ENCODE measurements around the gene DPF3.

DNA sequence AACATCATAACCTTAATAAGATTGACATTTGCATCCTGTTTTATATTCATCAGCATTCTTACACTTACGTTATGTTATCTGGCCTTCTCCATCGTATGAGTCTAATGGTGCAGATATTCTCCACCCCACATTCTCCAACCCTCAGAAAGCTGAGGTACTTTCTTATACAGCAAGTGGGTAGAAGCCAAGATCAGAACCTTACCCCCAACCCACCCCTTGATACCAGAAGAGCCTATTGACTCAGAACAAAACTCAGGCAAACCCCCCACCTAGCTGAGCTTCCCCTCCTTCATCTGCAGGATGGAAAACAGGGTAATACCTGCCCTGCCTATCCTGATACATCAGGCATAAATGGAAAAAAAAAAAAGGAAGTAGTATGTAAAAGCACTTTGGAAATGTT, 77.6 kb downstream of the DPF3 start:
- TF ChIP-seq, protein P1, sequence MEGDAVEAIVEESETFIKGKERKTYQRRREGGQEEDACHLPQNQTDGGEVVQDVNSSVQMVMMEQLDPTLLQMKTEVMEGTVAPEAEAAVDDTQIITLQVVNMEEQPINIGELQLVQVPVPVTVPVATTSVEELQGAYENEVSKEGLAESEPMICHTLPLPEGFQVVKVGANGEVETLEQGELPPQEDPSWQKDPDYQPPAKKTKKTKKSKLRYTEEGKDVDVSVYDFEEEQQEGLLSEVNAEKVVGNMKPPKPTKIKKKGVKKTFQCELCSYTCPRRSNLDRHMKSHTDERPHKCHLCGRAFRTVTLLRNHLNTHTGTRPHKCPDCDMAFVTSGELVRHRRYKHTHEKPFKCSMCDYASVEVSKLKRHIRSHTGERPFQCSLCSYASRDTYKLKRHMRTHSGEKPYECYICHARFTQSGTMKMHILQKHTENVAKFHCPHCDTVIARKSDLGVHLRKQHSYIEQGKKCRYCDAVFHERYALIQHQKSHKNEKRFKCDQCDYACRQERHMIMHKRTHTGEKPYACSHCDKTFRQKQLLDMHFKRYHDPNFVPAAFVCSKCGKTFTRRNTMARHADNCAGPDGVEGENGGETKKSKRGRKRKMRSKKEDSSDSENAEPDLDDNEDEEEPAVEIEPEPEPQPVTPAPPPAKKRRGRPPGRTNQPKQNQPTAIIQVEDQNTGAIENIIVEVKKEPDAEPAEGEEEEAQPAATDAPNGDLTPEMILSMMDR (IDR thresholded peaks at IDR 0.05) = no peak
- TF ChIP-seq POLR2A (IDR thresholded peaks at IDR 0.05) (no peak), POLR2AphosphoS5 (IDR thresholded peaks at IDR 0.05) (no peak)
